Panc1 (cell line): ENCODE measurements around the gene SNCG. TPM values are rescaled to one million over a fixed set of nuclear protein-coding genes. Genes with fewer than 3 reads are reported as not detected.
A peak's percentile ranks its signal among the peaks of the same experiment; 100 is the strongest.

ENCODE experiments used
- ATAC-seq: fragments of 200-7000 bp; cut with Tn5 transposase; 2 replicates; pipeline ENCODE4 v1.9.1; 2020; ENCODE audit warnings: mild to moderate bottlenecking, moderate library complexity
- BruUV-seq: library from RNA; stranded (reverse); fragments of 400-500 nt; replicated peaks from 2 replicates; lab custom pipeline; 2021; lab: Mats Ljungman, UMichigan
- CTCF ChIA-PET: fragments of 300-600 bp; sonication (Branson Sonifier 250); formaldehyde crosslinking; loops from one replicate; lab custom pipeline; 2022; ENCODE audit warnings: antibody characterized with exemption; lab: Charles Lee
- POLR2A ChIA-PET: fragments of 300-600 bp; sonication (Branson Sonifier 250); formaldehyde crosslinking; loops from one replicate; lab custom pipeline; 2022; ENCODE audit warnings: antibody characterized with exemption; lab: Charles Lee
- DNase-seq: peaks from one replicate; pipeline ENCODE4 v3.0.0-alpha.2; 2010; ENCODE audit warnings: low read depth, low spot score
- H3K27ac ChIP-seq: 2 replicates; pipeline ENCODE4 v1.5.1; 2011; ENCODE audit warnings: mild to moderate bottlenecking, low read length, inconsistent platforms
- H3K27me3 ChIP-seq: fragments of 200-500 bp; sonication (Bioruptor generic); 2 replicates; pipeline ENCODE4 v1.6.0; 2014; ENCODE audit warnings: low read length, inconsistent platforms; ENCODE audit not compliant: control insufficient read depth, insufficient read depth
- H3K36me3 ChIP-seq: fragments of 200-500 bp; sonication (Bioruptor generic); 2 replicates; pipeline ENCODE4 v1.5.1; 2014; ENCODE audit warnings: inconsistent platforms, mild to moderate bottlenecking, low read length, moderate library complexity; ENCODE audit not compliant: control insufficient read depth, insufficient read depth
- H3K4me1 ChIP-seq: 2 replicates; pipeline ENCODE4 v1.5.1; 2011; ENCODE audit warnings: inconsistent platforms, mild to moderate bottlenecking, low read length, moderate library complexity; ENCODE audit not compliant: control insufficient read depth, insufficient read depth
- H3K4me3 ChIP-seq, 2 experiments: 2 replicates each; pipeline ENCODE4 v1.5.1; 2011 to 2012; ENCODE audit warnings: low read depth in 2 of 2, low read length in 2 of 2, mild to moderate bottlenecking in 2 of 2, inconsistent platforms in 1 of 2, moderate library complexity in 1 of 2
- H3K9me3 ChIP-seq: fragments of 200-500 bp; sonication (Bioruptor generic); 2 replicates; pipeline ENCODE4 v1.5.1; 2014; ENCODE audit warnings: low read depth, mild to moderate bottlenecking, inconsistent platforms, low read length, moderate library complexity; ENCODE audit not compliant: control insufficient read depth, insufficient read depth
- CTCF ChIP-seq: fragments of 450-650 bp; IDR thresholded peaks from 2 replicates; pipeline ENCODE4 v1.5.1; 2017; ENCODE audit warnings: mild to moderate bottlenecking
- POLR2AphosphoS5 ChIP-seq: IDR thresholded peaks from 2 replicates; pipeline ENCODE4 v1.6.1; 2012; ENCODE audit warnings: mild to moderate bottlenecking, low read depth, low read length, moderate library complexity
- REST ChIP-seq, 2 experiments: IDR thresholded peaks; 2 replicates each; pipeline ENCODE4 v1.6.1; 2011 to 2012; ENCODE audit warnings: low read depth in 2 of 2, control low read depth in 1 of 2, low read length in 1 of 2, mild to moderate bottlenecking in 1 of 2, moderate library complexity in 1 of 2; ENCODE audit not compliant: insufficient read depth in 1 of 2
- SIN3A ChIP-seq: IDR thresholded peaks from 2 replicates; pipeline ENCODE4 v1.6.1; 2012; ENCODE audit warnings: low read depth, mild to moderate bottlenecking, low read length, moderate library complexity, borderline replicate concordance; ENCODE audit not compliant: insufficient read depth
- TCF7L2 ChIP-seq: IDR thresholded peaks from 2 replicates; pipeline ENCODE4 v1.6.1; 2011; ENCODE audit warnings: mild to moderate bottlenecking, low read depth, low read length, inconsistent platforms
- in situ Hi-C: cut with HindIII; loops from 2 replicates; pipeline ENCODE4 v1.10.0; 2016; ENCODE audit warnings: low sequenced_read_pairs, low pct_unique_long_range_greater_than_20kb
- intact Hi-C: fragments of 100-400 bp; cut with micrococcal nuclease; formaldehyde crosslinking; loops from one replicate; pipeline ENCODE4 v1.10.0; 2022; ENCODE audit not compliant: unreplicated experiment
- total RNA-seq: library from RNA; stranded (reverse); gene quantifications from one replicate; pipeline ENCODE4 v1.2.1, GENCODE V29; 2021; ENCODE audit not compliant: unreplicated experiment

SNCG gene
- total RNA-seq, 1 experiment from 2014 or later = 5.2 TPM

- Histone ChIP-seq H3K4me3 (peak overlapping the region; percentile 28 to 77), H3K36me3 (no peaks in the 10 kb centered on the region; the same call in 1 of the 2 replicates), H3K9me3 (no peaks in the 10 kb centered on the region), H3K4me1 (peaks cover 48% of the 10 kb centered on the region), H3K27ac (no peak overlapping the region), H3K27me3 (no peaks in the 10 kb centered on the region)
- ChIA-PET CTCF (interaction anchor here (0.6 to 2.0 kb wide), 2 partner anchors 28 to 566 kb away, joined by 4 to 13 read pairs; no protein-coding TSS in a partner anchor), POLR2A (interaction anchor here (0.6 kb wide), 2 partner anchors 13 to 229 kb away, joined by 3 to 5 read pairs; no protein-coding TSS in a partner anchor)
- BruUV-seq = no TSS peak
- in situ Hi-C loops = no loop called here
- no peak for DNase-seq
- intact Hi-C loops = no loop called here
- TF ChIP-seq CTCF = no peak
- TF ChIP-seq POLR2AphosphoS5 = no peak
- TF ChIP-seq SIN3A = no peak
- no peak for TF ChIP-seq REST (IDR thresholded peaks at IDR 0.05; ENCODE audit: insufficient read depth in 1 of 2, low read depth in 2 of 2, low read length in 1 of 2)
- TF ChIP-seq TCF7L2 = no peak
- ATAC-seq = no peak
Observed at GRCh38 chr10:86968994-86969355, 10.6 kb downstream of the SNCG start.

GRCh38 chr10:86969421-86970041, 11.1 kb downstream of the SNCG start:
- Histone ChIP-seq H3K4me3 (peak overlapping the region in 1 of 2 experiments; percentile 77; a peak in 2 of 4 replicates), H3K27me3 (no peaks in the 10 kb centered on the region), H3K9me3 (no peaks in the 10 kb centered on the region), H3K27ac (no peak overlapping the region), H3K36me3 (no peaks in the 10 kb centered on the region; the same call in 1 of the 2 replicates), H3K4me1 (peaks cover 48% of the 10 kb centered on the region)
- ATAC-seq (no peak), DNase-seq (no peak)
- intact Hi-C loops = loop anchor here (5.0 kb wide), 1 partner anchor 123 kb away; the partner anchor contains the start of gene GLUD1
- TF ChIP-seq REST (IDR thresholded peaks at IDR 0.05; ENCODE audit: insufficient read depth in 1 of 2, low read depth in 2 of 2, low read length in 1 of 2) (no peak), TCF7L2 (no peak), CTCF (no peak), SIN3A (no peak), POLR2AphosphoS5 (no peak)
- ChIA-PET POLR2A (interaction anchor here (0.6 kb wide), 2 partner anchors 12 to 229 kb away, joined by 3 to 5 read pairs; no protein-coding TSS in a partner anchor), CTCF (interaction anchor here (0.8 to 2.0 kb wide), 3 partner anchors 13 to 123 kb away, joined by 3 to 13 read pairs (median 3); no protein-coding TSS in a partner anchor)
- BruUV-seq = no TSS peak
- in situ Hi-C loops = no loop called here
